ENCODE results near the gene ARHGAP25. TPM values are rescaled to one million over a fixed set of nuclear protein-coding genes. Genes with fewer than 3 reads are reported as not detected.

The ARHGAP25 gene
- total RNA-seq, 1 experiment from 2014 or later = not detected

GRCh38 chr2:68790600-68790999, 56.0 kb downstream of the ARHGAP25 start:
- Histone ChIP-seq H3F3A (ENCODE audit: insufficient read depth, low read depth) (no peaks in the 10 kb centered on the region), H3K9me3 (ENCODE audit: insufficient read depth, low read depth) (no peaks in the 10 kb centered on the region), H3K4me2 (no peak overlapping the region), H3K9me2 (ENCODE audit: insufficient read depth) (no peaks in the 10 kb centered on the region), H3K4me3 (no peak overlapping the region), H3K4me1 (replicated peaks; ENCODE audit: insufficient read depth) (no peaks in the 10 kb centered on the region), H3K79me2 (ENCODE audit: low read depth) (no peaks in the 10 kb centered on the region), H2AFZ (no peak overlapping the region), H3K36me3 (ENCODE audit: low read depth) (no peaks in the 10 kb centered on the region), H3K27ac (no peak overlapping the region), H3K27me3 (ENCODE audit: insufficient read depth, low read depth) (peaks cover 5% of the 10 kb centered on the region; the same call in 1 of the 2 replicates), H4K20me1 (ENCODE audit: insufficient read depth) (no peaks in the 10 kb centered on the region)
- TF ChIP-seq EZH2 (IDR thresholded peaks at IDR 0.05; ENCODE audit: low read depth) (no peak), CTCF (conservative IDR thresholded peaks at IDR 0.05) (no peak)
- BruUV-seq (replicated peaks) = no TSS peak
- no peak for DNase-seq
- ChIA-PET POLR2A (ENCODE audit: unreplicated experiment) (no interaction called here), CTCF (interaction anchor here (0.7 kb wide), 1 partner anchor 143 kb away, joined by 3 read pairs; no protein-coding TSS in a partner anchor)
- intact Hi-C loops (cut with micrococcal nuclease; ENCODE audit: unreplicated experiment) = no loop called here

- Histone ChIP-seq H3K9me2 (ENCODE audit: insufficient read depth) (no peaks in the 10 kb centered on the region), H3K36me3 (ENCODE audit: low read depth) (no peaks in the 10 kb centered on the region), H3K27me3 (ENCODE audit: insufficient read depth, low read depth) (peaks cover under 1% of the 10 kb centered on the region; the same call in 1 of the 2 replicates), H3F3A (ENCODE audit: insufficient read depth, low read depth) (no peaks in the 10 kb centered on the region), H3K9me3 (ENCODE audit: insufficient read depth, low read depth) (no peaks in the 10 kb centered on the region), H2AFZ (no peak overlapping the region), H3K79me2 (ENCODE audit: low read depth) (no peaks in the 10 kb centered on the region), H3K4me2 (no peak overlapping the region), H3K4me1 (replicated peaks; ENCODE audit: insufficient read depth) (no peaks in the 10 kb centered on the region), H4K20me1 (ENCODE audit: insufficient read depth) (no peaks in the 10 kb centered on the region), H3K4me3 (no peak overlapping the region), H3K27ac (no peak overlapping the region)
- TF ChIP-seq EZH2 (IDR thresholded peaks at IDR 0.05; ENCODE audit: low read depth) (no peak), CTCF (conservative IDR thresholded peaks at IDR 0.05) (no peak)
- DNase-seq = no peak
- BruUV-seq (replicated peaks) = no TSS peak
- ChIA-PET CTCF (no interaction called here), POLR2A (ENCODE audit: unreplicated experiment) (no interaction called here)
- intact Hi-C loops (cut with micrococcal nuclease; ENCODE audit: unreplicated experiment) = no loop called here
Measured at GRCh38 chr2:68791914-68792313, 57.3 kb downstream of the ARHGAP25 start.

GRCh38 chr2:68792751-68793150, 58.1 kb downstream of the ARHGAP25 start:
- CTCF ChIA-PET = no interaction called here
- DNase-seq = no peak
- Histone ChIP-seq H3K36me3 (ENCODE audit: low read depth) (no peaks in the 10 kb centered on the region), H3K9me2 (ENCODE audit: insufficient read depth) (no peaks in the 10 kb centered on the region), H3K27me3 (ENCODE audit: insufficient read depth, low read depth) (no peaks in the 10 kb centered on the region), H2AFZ (no peak overlapping the region), H3K4me1 (replicated peaks; ENCODE audit: insufficient read depth) (no peaks in the 10 kb centered on the region), H3K9me3 (ENCODE audit: insufficient read depth, low read depth) (no peaks in the 10 kb centered on the region), H3K4me3 (no peak overlapping the region), H4K20me1 (ENCODE audit: insufficient read depth) (no peaks in the 10 kb centered on the region), H3K79me2 (ENCODE audit: low read depth) (no peaks in the 10 kb centered on the region), H3F3A (ENCODE audit: insufficient read depth, low read depth) (no peaks in the 10 kb centered on the region), H3K27ac (no peak overlapping the region), H3K4me2 (no peak overlapping the region)
- TF ChIP-seq EZH2 (IDR thresholded peaks at IDR 0.05; ENCODE audit: low read depth) (no peak), CTCF (conservative IDR thresholded peaks at IDR 0.05) (no peak)
- BruUV-seq (replicated peaks) = no TSS peak
- intact Hi-C loops (cut with micrococcal nuclease; ENCODE audit: unreplicated experiment) = no loop called here
- POLR2A ChIA-PET (ENCODE audit: unreplicated experiment) = interaction anchor here (0.6 kb wide), 1 partner anchor 886 kb away, joined by 3 read pairs; no protein-coding TSS in a partner anchor

Measured in PC-9 (cell line).